ENCODE data around the gene MBP.

Gene MBP

DNA sequence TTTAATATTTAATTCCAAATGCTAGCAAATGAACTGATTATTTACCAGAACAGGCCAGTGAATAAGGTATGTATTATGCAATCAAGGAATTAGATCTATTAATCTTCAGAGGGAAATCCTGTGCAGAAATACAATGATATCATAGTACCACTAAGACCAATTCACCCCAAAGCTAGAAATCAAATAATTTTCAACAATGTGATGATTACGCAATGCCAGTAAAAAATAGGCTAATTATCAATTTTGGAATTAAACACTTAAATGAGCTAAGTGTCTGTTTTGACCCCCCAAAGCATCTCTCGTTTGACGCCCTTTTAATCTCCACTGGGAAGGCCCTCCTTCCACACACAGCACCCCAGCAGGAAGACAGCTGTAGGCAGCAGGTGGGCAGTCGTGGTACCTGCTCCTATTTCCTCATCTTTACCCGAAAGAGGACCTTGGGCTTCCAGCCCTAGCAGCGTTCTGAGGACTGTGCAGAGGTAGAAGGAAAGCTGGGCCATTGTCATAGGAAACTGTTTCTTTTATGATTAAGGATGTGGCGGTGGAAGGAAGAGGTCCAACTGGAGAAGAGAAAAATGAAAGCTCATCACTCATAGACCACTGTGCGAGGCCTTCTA lies 84.7 kb downstream of the MBP start:
- no peak for DNase-seq (ENCODE audit: low spot score)

GRCh38 chr18:77046994-77047393 lies 85.6 kb downstream of the MBP start:
- DNase-seq (ENCODE audit: low spot score) = no peak

GRCh38 chr18:77046409-77046808 lies 86.2 kb downstream of the MBP start:
- DNase-seq (ENCODE audit: low spot score) = no peak

DNA sequence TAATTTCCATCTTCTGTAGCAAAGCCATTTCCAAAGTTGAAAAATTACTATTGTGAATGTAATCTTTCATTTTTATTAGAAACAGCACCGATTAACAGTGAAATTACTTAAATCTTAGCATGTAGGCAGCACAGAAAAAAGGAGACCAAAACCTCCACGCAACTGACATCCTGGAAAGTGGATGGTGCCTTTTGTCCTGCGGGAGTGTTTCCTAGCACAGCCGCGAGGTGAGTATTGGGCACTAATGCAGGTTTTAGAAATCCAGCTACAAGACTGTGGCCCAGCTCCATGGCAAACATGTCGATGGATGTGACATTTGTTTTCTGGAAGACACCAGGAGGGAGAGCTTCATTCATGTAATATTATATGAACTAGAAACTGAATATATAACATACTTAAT lies 86.9 kb downstream of the MBP start:
- DNase-seq (ENCODE audit: low spot score) = no peak

GRCh38 chr18:77044866-77045664 lies 87.5 kb downstream of the MBP start:
- no peak for DNase-seq (ENCODE audit: low spot score)

- no peak for DNase-seq (ENCODE audit: low spot score)
Measured at GRCh38 chr18:77043541-77044280, 88.9 kb downstream of the MBP start.

DNA sequence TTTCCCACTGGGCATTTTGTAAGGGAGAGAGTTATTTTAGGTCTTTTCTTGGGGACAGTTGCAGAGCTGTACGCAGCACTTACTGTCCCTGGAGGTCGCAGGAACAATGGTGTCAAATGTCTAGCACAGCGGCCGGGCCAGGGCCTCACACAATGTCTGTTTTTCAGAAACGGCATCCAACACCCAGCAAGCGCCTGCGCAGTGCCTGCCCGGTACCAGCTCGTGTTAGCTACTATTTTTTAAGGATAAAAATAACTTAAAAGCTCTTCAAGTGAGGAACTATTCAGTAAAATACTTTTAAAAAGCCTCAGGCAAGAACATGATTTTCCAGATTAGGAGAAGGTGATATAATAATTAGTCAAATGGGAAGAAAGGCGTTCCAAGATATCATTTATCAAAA lies 90.0 kb downstream of the MBP start:
- DNase-seq (ENCODE audit: low spot score) = no peak

GRCh38 chr18:77039196-77040130 lies 93.1 kb downstream of the MBP start:
- no peak for DNase-seq (ENCODE audit: low spot score)

DNA sequence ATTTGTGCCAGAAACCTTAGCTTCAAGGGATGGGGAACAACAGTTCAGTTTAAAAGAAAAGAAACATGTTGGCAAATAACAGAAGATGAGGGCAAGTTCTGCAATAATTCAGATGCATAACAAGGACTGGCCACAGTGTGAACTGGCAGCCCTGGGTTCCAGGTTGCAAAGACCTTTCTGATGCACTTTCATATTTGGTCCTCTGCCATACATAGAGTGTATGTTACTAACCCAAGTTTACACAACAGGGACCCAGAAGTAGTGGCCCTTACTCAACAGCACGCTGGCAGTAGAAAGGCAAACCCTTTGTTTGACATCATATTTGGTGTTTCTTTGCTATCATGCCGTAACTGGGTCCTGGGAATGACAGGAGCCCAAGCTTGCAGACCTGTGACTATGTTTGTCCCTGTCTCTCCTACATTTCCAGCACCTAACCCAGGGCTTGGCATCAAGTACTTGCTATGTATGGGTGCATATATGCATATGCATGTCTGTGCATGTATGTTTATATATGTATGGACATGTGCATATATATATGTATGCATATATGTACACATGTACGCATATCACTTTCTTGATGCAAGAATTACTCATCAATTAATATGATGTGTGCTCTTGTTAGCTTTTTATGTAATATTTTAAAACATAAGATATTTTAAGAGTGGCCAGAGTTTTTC lies 94.3 kb downstream of the MBP start:
- no peak for DNase-seq (ENCODE audit: low spot score)

DNA sequence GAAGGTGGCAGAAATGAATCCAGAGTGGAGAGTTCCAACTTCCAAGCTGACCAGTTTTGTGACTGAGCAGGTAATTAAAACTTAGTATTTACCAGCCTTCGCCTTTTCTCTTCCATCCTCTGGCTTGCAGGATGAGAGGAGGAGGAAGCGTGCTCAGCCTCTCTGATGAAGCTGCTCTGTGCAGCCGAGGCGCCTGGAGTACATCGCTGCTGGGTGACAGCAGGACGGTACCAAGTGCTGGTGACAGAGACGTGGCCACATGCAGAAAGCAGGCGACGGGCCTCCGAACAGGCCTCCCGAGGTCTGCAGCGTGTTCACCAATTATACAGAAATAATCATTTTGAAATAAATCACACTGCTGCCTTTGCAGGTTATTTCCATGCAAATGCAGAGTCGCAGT lies 95.0 kb downstream of the MBP start:
- no peak for DNase-seq (ENCODE audit: low spot score)

- DNase-seq (ENCODE audit: low spot score) = no peak
Measured at GRCh38 chr18:77035380-77036187, 97.0 kb downstream of the MBP start.

GRCh38 chr18:77033575-77033974 lies 99.0 kb downstream of the MBP start:
- no peak for DNase-seq (ENCODE audit: low spot score)

- peak; percentile 2 for DNase-seq (ENCODE audit: low spot score)
Measured at GRCh38 chr18:77032181-77032701, 100.3 kb downstream of the MBP start.

- DNase-seq (ENCODE audit: low spot score) = no peak
Measured at GRCh38 chr18:77031662-77032061, 100.9 kb downstream of the MBP start.

- DNase-seq (ENCODE audit: low spot score) = no peak
Measured at GRCh38 chr18:77030201-77030600, 102.4 kb downstream of the MBP start.

DNA sequence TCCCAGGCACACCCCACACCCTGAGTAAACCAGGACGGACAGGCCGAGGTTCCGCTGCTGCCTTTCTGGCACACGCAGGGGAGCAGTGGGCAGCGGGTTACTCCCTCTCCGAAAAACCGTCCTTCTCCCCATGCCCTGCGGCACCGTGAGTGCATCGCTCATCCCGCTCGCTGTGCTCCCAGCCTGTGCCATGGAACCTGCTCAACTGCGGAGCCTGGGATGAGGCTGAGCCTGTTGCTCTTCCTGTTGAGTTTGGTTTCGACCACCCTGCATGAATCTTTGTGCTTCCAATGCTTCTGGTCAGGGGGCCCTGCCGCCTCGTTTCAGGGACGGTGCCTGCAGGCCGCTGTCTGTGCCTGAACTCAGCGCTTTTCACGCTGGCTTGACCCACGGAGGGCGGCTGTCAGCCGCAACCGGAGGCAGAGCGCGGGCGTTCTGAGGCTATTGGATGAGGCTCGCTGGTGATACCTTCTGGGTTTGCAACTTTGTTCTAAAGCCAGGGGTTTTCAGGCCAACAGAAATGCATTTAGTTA lies 106.7 kb downstream of the MBP start:
- DNase-seq (ENCODE audit: low spot score) = no peak

- DNase-seq (ENCODE audit: low spot score) = no peak
Measured at GRCh38 chr18:77025123-77025522, 107.5 kb downstream of the MBP start.

DNA sequence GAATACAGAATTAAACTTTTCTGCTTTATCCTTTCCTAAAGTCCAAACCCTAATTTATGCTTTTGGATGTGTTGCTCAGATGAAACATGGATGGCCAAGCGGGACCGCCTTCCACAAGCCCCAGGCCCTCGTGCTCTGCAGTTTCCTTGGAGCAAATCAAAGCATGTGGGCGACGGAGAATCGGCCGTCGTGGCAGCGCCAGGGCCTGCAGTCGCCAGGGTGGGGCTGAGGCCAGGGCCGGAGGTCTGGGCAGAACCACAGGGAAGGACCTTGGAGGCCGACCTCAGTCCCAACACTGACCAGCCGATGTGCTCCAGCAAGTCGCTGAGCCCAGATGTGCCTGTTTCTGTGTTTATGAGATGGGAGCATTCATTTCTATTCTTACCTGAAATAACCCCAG lies 108.1 kb downstream of the MBP start:
- DNase-seq (ENCODE audit: low spot score) = no peak

DNA sequence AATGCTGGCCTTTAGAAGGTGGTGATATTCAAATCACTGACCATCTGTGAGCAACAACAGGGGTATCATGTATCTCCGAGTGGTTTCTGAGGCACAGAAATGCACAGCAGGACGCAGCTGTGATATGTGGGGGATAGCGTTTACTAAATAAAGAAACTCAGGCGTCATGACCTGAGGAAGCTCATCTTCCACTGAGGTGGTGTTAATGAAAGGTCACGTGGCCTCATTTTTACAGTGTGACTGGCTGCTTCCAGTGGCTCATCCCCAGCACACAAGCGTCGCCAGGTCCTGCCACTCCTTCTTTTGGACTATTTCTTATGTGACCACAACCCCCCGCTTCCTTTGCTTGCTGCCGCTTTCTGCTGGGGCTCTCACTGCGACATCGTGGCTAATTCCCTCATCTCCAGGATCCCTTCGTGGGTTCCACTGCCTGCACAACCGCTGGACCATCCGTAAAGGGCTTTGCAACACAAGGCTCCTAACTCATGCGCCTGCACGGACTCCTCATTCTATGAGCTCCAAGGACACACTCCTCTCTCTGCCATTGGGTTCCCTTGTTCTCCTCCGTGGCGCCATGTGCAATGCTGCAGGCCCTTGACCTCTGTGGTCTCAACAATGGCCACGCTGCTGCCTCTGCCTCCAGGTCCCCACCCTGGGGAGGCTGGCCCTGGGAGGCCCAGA lies 109.3 kb downstream of the MBP start:
- DNase-seq (ENCODE audit: low spot score) = no peak
